ENCODE results near the gene PALM3.

The PALM3 gene

GRCh38 chr19:14103310-14103709, 41.4 kb upstream of the PALM3 start:
- no peak for TF ChIP-seq ZFX (IDR thresholded peaks at IDR 0.05; ENCODE audit: borderline replicate concordance)
- no peak overlapping the region for H3K27ac ChIP-seq

DNA sequence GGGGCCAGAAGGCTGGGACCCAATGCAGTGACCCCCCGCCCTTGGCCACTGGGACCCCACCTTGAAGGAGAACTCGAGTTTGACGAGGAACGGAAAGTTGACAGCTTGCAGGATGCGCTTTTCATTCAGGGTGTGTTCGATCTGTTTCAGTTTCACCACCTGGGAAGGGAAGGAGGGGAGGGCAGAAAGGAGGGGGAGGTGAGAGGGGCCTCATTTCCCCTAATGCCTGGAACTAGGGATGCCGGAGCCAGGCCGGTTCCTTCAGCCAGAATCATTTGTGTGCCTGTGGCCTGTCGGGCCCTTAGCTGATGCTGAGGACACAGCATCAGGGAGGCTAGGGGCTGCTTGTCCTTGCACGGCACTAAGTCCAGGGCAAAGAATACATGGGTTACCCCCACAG, 40.9 kb upstream of the PALM3 start:
- no peak overlapping the region for H3K27ac ChIP-seq

GRCh38 chr19:14102102-14102696, 40.3 kb upstream of the PALM3 start:
- TF ChIP-seq, protein P1, sequence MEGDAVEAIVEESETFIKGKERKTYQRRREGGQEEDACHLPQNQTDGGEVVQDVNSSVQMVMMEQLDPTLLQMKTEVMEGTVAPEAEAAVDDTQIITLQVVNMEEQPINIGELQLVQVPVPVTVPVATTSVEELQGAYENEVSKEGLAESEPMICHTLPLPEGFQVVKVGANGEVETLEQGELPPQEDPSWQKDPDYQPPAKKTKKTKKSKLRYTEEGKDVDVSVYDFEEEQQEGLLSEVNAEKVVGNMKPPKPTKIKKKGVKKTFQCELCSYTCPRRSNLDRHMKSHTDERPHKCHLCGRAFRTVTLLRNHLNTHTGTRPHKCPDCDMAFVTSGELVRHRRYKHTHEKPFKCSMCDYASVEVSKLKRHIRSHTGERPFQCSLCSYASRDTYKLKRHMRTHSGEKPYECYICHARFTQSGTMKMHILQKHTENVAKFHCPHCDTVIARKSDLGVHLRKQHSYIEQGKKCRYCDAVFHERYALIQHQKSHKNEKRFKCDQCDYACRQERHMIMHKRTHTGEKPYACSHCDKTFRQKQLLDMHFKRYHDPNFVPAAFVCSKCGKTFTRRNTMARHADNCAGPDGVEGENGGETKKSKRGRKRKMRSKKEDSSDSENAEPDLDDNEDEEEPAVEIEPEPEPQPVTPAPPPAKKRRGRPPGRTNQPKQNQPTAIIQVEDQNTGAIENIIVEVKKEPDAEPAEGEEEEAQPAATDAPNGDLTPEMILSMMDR (IDR thresholded peaks at IDR 0.05): no peak
- no peak for TF ChIP-seq ZFX (IDR thresholded peaks at IDR 0.05; ENCODE audit: borderline replicate concordance)
- H3K27ac ChIP-seq: no peak overlapping the region

More for the DNA sequence above, 40.9 kb upstream of the PALM3 start:
- no peak for TF ChIP-seq ZFX (IDR thresholded peaks at IDR 0.05; ENCODE audit: borderline replicate concordance)
- TF ChIP-seq, protein P1 (IDR thresholded peaks at IDR 0.05): no peak

DNA sequence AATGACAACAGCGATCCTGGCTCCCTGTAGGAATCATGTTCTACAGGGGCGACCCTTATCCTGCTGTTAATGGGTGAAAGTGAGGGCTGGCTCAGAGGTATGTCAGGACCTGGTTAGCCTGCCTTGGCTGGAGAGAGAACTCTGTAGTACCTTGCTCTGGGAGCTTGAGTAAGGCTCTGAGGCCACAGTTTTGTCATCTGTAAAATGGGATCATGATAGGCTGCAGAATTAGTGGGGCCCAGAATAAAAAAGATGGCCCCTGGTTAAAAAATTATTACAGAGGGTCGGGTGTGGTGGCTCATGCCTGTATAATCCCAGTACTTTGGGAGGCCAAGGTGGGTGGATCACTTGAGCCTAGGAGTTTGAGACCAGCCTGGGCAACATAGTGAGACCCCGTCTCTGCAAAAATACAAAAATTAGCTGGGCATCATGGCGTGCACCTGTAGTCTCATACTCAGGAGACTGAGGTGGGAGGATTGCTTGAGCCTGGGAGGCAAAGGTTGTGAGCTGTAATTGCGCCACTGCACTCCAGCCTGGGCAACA, 39.2 kb upstream of the PALM3 start:
- H3K27ac ChIP-seq: no peak overlapping the region
- no peak for TF ChIP-seq ZFX (IDR thresholded peaks at IDR 0.05; ENCODE audit: borderline replicate concordance)
- TF ChIP-seq, protein P1 (IDR thresholded peaks at IDR 0.05): no peak

- H3K27ac ChIP-seq: no peak overlapping the region
- TF ChIP-seq, protein P1 (IDR thresholded peaks at IDR 0.05): peak; percentile 6; the same call in 1 of the 2 replicates
- no peak for TF ChIP-seq ZFX (IDR thresholded peaks at IDR 0.05; ENCODE audit: borderline replicate concordance)
Measured at GRCh38 chr19:14097532-14098151, 35.8 kb upstream of the PALM3 start.

- no peak for TF ChIP-seq ZFX (IDR thresholded peaks at IDR 0.05; ENCODE audit: borderline replicate concordance)
- TF ChIP-seq, protein P1 (IDR thresholded peaks at IDR 0.05): no peak
Measured at GRCh38 chr19:14096272-14096992, 34.6 kb upstream of the PALM3 start.

GRCh38 chr19:14094854-14095253, 33.0 kb upstream of the PALM3 start:
- no peak overlapping the region for H3K27ac ChIP-seq
- TF ChIP-seq, protein P1 (IDR thresholded peaks at IDR 0.05): no peak
- no peak for TF ChIP-seq ZFX (IDR thresholded peaks at IDR 0.05; ENCODE audit: borderline replicate concordance)

More at GRCh38 chr19:14096272-14096992, 34.6 kb upstream of the PALM3 start:
- H3K27ac ChIP-seq: no peak overlapping the region

All from 22Rv1 (cell line).